GM13977 (cell line): ENCODE measurements around the gene TALDO1.

Experiments used
- DNase-seq: peaks from one replicate; pipeline ENCODE4 v3.0.0; 2012; ENCODE audit warnings: low spot score
- CTCF ChIP-seq: IDR thresholded peaks from 2 replicates; pipeline ENCODE4 v1.5.1; 2012; ENCODE audit warnings: mild to moderate bottlenecking, control low read depth; ENCODE audit not compliant: insufficient read depth; ENCODE audit errors: extremely low read depth, missing control alignments
- in situ Hi-C: fragments of 300-500 bp; cut with MboI; formaldehyde crosslinking; loops from one replicate; pipeline ENCODE4 v1.12.0; 2022; ENCODE audit warnings: low sequenced_read_pairs, low pct_unique_long_range_greater_than_20kb, mixed read lengths, inconsistent platforms; ENCODE audit not compliant: unreplicated experiment

The TALDO1 gene

GRCh38 chr11:764322-765024 lies 17.2 kb downstream of the TALDO1 start:
- in situ Hi-C loops = no loop called here

GRCh38 chr11:765025-765801 lies 17.9 kb downstream of the TALDO1 start:
- DNase-seq = peak; percentile 77
- in situ Hi-C loops = no loop called here
- TF ChIP-seq CTCF = peak; percentile 73

More at GRCh38 chr11:764322-765024, 17.2 kb downstream of the TALDO1 start:
- no peak for TF ChIP-seq CTCF
- no peak for DNase-seq

GRCh38 chr11:765802-766091 lies 18.5 kb downstream of the TALDO1 start:
- in situ Hi-C loops = no loop called here
- TF ChIP-seq CTCF = no peak
- no peak for DNase-seq

GRCh38 chr11:766106-766935 lies 19.1 kb downstream of the TALDO1 start:
- no peak for DNase-seq
- in situ Hi-C loops = no loop called here
- TF ChIP-seq CTCF = no peak

- TF ChIP-seq CTCF = no peak
- no peak for DNase-seq
- in situ Hi-C loops = no loop called here
These were observed 19.6 kb downstream of the TALDO1 start for GRCh38 chr11:766936-767210.

GRCh38 chr11:767238-767637 lies 20.0 kb downstream of the TALDO1 start:
- no peak for DNase-seq
- no peak for TF ChIP-seq CTCF
- in situ Hi-C loops = no loop called here
